HG03060 (cell line): ENCODE data around the gene ZNF385B.

Source experiments
- ATAC-seq: cut with Tn5 transposase; IDR thresholded peaks from one replicate; pipeline ENCODE4 v1.9.1; 2021; ENCODE audit warnings: low read depth, moderate number of reproducible peaks; ENCODE audit not compliant: unreplicated experiment

ZNF385B gene

DNA sequence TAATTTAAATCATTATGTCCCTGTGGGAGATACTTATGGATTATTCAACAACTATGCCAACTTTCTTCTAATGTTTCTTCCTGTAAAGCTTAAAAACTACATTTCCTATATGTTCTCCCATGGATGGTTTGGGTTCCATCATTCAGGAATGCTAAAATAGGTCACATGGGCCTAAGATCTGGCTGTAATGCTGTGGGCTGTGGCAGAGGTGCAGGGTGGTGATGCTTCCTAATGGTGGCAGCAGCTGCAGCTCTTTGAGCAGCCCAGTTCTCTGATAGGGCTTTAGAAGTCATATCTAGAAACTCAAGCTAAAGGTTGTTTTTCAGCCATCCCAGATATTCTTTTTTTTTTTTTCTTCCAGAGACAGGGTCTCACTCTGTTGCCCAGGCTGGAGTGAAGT is 266.1 kb downstream of the ZNF385B start:
- no peak for ATAC-seq

DNA sequence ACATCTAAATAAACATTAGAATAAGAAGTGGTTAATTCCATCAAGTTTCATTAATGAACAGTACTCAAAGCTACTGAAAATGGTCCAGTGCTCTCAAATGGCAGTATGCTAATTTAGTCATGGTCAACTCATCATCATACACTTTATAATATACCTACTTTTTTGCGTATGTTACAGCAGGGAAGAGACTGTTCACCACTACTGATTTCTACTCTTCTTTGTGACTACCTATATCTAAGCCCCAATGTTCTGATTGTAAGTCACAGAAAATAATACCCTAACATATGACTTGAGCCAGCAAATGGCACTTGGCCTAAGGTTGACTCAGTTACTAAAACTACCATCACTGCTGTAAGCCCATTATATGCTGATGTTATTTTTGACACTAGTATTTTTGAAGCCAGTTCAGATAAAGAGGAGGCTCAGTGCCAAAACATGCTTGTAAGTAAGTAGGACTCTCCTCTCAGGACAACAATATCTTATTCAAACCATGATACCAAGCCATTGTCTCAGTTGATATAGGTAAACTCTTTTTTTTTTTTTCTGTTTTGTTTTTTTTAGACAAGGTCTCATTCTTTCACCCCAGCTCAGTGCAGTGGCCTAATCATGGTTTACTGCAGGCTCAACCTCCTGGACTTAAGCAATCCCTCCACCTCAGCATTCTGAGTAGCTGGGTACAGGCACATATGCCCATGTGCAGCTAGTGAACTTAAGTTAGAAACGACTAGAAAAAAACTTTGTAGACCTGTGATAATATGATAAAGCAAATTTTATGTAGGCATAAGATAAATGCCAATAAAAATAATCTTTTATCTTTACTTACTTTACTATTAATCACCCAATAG is 266.9 kb downstream of the ZNF385B start:
- ATAC-seq, result no peak

- ATAC-seq, result no peak
Observed at GRCh38 chr2:179593323-179593722, 268.1 kb downstream of the ZNF385B start.

- ATAC-seq, result no peak
Observed at GRCh38 chr2:179592167-179592936, 269.1 kb downstream of the ZNF385B start.

- ATAC-seq, result no peak
Observed at GRCh38 chr2:179591690-179592089, 269.7 kb downstream of the ZNF385B start.

GRCh38 chr2:179588486-179589145 is 272.8 kb downstream of the ZNF385B start:
- no peak for ATAC-seq

DNA sequence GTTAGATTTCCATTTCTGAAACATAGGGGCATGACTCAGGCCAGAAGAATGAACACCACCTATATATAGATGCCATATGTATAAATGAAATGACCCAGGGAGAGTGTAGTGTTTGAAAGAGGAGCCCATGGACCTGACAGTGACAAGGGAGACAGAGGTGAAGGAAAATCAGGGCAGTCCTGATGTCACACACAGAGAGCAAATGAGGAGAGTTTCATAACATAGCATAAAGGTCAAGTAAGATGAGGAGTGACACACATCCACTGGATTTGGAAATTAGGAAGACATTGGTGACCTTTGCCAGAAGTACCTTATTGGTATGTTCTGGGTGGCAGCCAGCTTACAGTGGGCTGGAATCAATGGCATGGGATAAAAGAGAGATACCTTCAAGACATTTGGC is 276.7 kb downstream of the ZNF385B start:
- no peak for ATAC-seq

GRCh38 chr2:179581605-179582004 is 279.8 kb downstream of the ZNF385B start:
- no peak for ATAC-seq

GRCh38 chr2:179580378-179581146 is 280.9 kb downstream of the ZNF385B start:
- no peak for ATAC-seq

DNA sequence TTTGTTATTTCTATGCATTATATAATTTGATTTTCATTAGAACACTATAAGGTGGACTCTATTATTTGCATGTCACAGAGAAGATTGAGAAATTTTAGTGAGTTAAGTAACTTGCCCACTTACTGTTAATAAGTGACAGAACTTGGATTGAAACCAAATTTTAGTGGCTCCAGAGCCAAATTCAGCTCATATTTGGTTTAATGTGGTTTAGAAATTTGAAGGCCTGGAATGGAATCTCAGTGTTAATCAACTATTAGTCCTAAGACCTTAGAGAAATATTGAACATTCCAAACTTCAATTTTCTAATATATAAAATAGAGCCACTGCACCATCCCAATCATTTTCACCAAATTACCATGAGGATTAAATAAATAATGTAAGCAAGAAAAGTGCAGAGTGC is 281.6 kb downstream of the ZNF385B start:
- no peak for ATAC-seq

DNA sequence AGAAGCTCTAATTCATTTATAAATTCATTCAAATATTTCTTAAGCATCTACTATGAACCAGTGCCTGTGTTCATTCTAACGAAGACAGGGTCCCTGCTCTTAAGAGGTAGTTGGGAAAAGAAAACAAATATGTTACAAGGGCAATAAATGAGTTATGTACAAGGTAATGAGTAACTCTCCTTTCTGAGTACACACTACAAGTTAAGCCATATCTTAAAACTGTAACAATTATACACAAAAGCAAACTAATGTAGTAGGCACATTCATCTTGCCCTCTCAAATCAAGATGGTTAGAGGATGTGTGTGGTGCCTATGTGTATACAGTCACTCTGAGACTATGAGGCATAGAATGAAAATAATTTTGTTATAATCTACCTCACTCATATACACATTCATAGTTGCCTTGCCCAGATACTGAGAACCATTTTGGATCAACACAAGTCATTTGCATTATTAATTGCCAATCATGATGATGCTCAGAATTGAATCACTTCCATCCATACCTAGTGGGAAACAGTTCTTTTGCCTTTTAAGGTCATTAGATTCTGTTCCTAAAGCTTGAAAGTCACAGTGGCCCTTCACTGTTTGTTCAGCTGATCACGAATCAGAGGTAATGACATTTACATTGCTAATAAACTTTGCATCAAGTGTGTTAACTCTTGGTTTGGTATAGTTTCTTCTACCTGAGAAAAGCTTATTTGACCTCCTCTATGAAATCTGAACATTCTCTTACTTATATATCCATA is 283.1 kb downstream of the ZNF385B start:
- ATAC-seq, result no peak

- ATAC-seq, result no peak
Observed at GRCh38 chr2:179574061-179574519, 287.3 kb downstream of the ZNF385B start.

GRCh38 chr2:179572544-179572943 is 288.9 kb downstream of the ZNF385B start:
- ATAC-seq, result no peak

DNA sequence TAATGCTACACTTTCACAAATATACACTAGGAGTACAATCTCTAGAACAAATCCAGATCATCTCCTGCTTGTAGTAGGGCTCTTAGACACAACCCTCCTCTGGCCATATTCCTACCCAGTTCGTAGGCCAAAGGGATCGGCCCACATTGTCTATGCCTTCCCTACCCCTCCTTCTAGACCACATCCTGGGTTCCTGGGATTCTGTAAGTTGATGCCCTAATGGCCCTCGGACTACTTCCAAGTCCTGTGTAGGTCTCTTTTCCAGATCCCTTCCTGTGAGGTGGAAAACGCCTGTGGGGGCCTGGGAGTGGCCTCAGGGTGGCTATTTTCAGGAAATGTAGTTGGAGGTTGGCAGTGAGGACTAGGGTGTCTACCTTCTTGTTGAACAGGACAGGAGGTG is 289.7 kb downstream of the ZNF385B start:
- ATAC-seq, result no peak

DNA sequence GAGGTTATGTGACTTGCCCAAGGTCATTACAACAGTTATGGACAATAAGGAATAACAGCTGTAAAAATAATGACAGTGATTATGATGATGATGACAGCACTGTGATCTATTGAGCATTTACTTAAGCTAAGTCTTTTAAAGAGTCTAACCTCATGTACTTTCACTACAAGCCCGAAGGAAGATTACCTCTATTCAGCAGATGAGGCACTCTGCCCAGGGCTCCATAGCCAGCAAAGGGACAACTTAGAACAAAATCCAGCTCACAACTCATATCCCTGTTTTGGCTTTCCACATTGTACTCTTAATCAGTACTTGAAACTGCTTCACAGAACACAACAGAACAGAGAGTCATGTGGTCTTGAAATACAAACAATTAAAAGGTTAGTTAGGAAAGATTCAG is 290.2 kb downstream of the ZNF385B start:
- ATAC-seq, result no peak

GRCh38 chr2:179569831-179570233 is 291.6 kb downstream of the ZNF385B start:
- no peak for ATAC-seq

DNA sequence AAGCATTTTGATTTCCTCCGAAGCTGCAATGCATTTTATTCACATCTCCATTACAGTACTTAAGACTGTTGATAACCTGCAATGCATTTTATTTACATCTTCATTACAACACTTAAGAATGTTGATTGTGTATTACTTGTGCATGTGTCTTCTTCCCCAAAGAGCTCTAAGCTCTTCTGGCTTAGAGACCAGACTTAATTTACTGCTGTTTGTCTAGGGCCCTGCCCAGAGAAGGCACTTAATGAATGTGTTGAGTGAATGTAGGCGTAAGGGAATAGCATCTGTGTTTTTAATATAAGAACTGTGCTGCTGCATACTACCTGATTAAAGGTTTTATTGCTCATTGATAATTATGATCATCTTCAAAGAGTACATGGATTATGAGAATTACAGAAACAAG is 295.6 kb downstream of the ZNF385B start:
- ATAC-seq, result no peak

- no peak for ATAC-seq
Observed at GRCh38 chr2:179562330-179562885, 299.0 kb downstream of the ZNF385B start.

DNA sequence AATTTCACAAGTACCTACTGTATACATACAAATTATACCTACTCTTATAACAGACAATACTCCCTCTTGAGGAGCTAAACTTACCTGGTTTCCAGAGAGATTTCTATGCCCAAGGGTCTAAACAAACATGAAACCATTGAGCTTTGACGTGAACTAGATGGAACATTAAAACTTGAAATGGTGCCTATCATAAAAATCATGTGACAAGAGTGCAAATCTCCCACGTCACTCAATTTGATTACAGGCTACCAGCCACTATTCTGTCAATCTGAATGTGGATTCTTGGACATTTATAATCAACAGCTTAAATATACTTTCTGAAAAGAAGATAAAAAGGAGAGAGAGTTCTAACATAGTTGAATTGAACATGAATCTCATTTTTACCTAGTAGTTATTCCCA is 299.7 kb downstream of the ZNF385B start:
- ATAC-seq, result no peak
